ENCODE data around the gene ZRANB1. TPM values are rescaled to one million over a fixed set of nuclear protein-coding genes. Genes with fewer than 3 reads are reported as not detected.
"Not testable (repeated sequence)": the region's sequence is repeated elsewhere in the genome, so short reads cannot be mapped to it uniquely, and the experiment has no call there.

The ZRANB1 gene
- total RNA-seq, 1 donor from 2014 or later = 24.7 TPM

- Histone ChIP-seq H3K27me3 (no peaks in the 10 kb centered on the region), H3K4me3 (no peak overlapping the region), H3K27ac (peak overlapping the region; percentile 36 to 40), H3K9me3 (no peaks in the 10 kb centered on the region), H3K4me1 (peaks cover 4 to 9% of the 10 kb centered on the region in 2 donors), H3K36me3 (peaks cover 39 to 50% of the 10 kb centered on the region in 2 donors)
- no peak for TF ChIP-seq CTCF (IDR thresholded peaks at IDR 0.05)
- intact Hi-C loops (cut with DNase I) = no loop called here
- no peak for DNase-seq (ENCODE audit: low spot score in 2 of 2)
Observed at GRCh38 chr10:124983321-124983720, 41.4 kb downstream of the ZRANB1 start.

GRCh38 chr10:124984376-124984775 lies 42.5 kb downstream of the ZRANB1 start:
- TF ChIP-seq CTCF (IDR thresholded peaks at IDR 0.05) = no peak
- intact Hi-C loops (cut with DNase I) = no loop called here
- no peak overlapping the region for H3K4me3 ChIP-seq
- no peak for DNase-seq (ENCODE audit: low spot score in 2 of 2)
- H3K9me3 ChIP-seq = no peaks in the 10 kb centered on the region
- H3K27me3 ChIP-seq = no peaks in the 10 kb centered on the region
- no peak overlapping the region for H3K27ac ChIP-seq
- peaks cover 41 to 57% of the 10 kb centered on the region in 2 donors for H3K36me3 ChIP-seq
- peaks cover 4 to 9% of the 10 kb centered on the region in 2 donors for H3K4me1 ChIP-seq

GRCh38 chr10:124985162-124985561 lies 43.2 kb downstream of the ZRANB1 start:
- no peak for DNase-seq (ENCODE audit: low spot score in 2 of 2)
- peaks cover 44 to 65% of the 10 kb centered on the region in 2 donors for H3K36me3 ChIP-seq
- H3K27me3 ChIP-seq = no peaks in the 10 kb centered on the region
- H3K9me3 ChIP-seq = no peaks in the 10 kb centered on the region
- no peak for TF ChIP-seq CTCF (IDR thresholded peaks at IDR 0.05)
- intact Hi-C loops (cut with DNase I) = no loop called here
- no peak overlapping the region for H3K4me3 ChIP-seq
- H3K4me1 ChIP-seq = peaks cover 4 to 9% of the 10 kb centered on the region in 2 donors
- no peak overlapping the region for H3K27ac ChIP-seq

GRCh38 chr10:124987788-124988187 lies 45.9 kb downstream of the ZRANB1 start:
- peaks cover 4 to 24% of the 10 kb centered on the region in 2 donors for H3K4me1 ChIP-seq
- H3K9me3 ChIP-seq = no peaks in the 10 kb centered on the region
- TF ChIP-seq CTCF (IDR thresholded peaks at IDR 0.05) = no peak
- no peak for DNase-seq (ENCODE audit: low spot score in 2 of 2)
- H3K36me3 ChIP-seq = peaks cover 62 to 78% of the 10 kb centered on the region in 2 donors
- no peaks in the 10 kb centered on the region for H3K27me3 ChIP-seq
- intact Hi-C loops (cut with DNase I) = no loop called here
- H3K4me3 ChIP-seq = no peak overlapping the region
- no peak overlapping the region for H3K27ac ChIP-seq

GRCh38 chr10:124988753-124989152 lies 46.8 kb downstream of the ZRANB1 start:
- peaks cover 69 to 78% of the 10 kb centered on the region in 2 donors for H3K36me3 ChIP-seq
- DNase-seq (ENCODE audit: low spot score in 2 of 2) = not testable (repeated sequence)

GRCh38 chr10:124989526-124989925 lies 47.6 kb downstream of the ZRANB1 start:
- peak overlapping the region; percentile 44 to 69 for H3K27ac ChIP-seq
- no peak for TF ChIP-seq CTCF (IDR thresholded peaks at IDR 0.05)
- intact Hi-C loops (cut with DNase I) = no loop called here
- H3K27me3 ChIP-seq = no peaks in the 10 kb centered on the region
- no peaks in the 10 kb centered on the region for H3K9me3 ChIP-seq
- H3K4me3 ChIP-seq = no peak overlapping the region
- peaks cover 71 to 78% of the 10 kb centered on the region in 2 donors for H3K36me3 ChIP-seq
- peaks cover 0 to 18% of the 10 kb centered on the region in 2 donors for H3K4me1 ChIP-seq
- DNase-seq (ENCODE audit: low spot score in 2 of 2) = no peak

More at GRCh38 chr10:124988753-124989152, 46.8 kb downstream of the ZRANB1 start:
- H3K4me1 ChIP-seq = peaks cover 0 to 20% of the 10 kb centered on the region in 2 donors
- H3K27me3 ChIP-seq; H3K4me3 ChIP-seq; H3K9me3 ChIP-seq; intact Hi-C loops (cut with DNase I); H3K27ac ChIP-seq: not testable (repeated sequence)

Measured in ascending aorta (tissue), 2 donors.